ENCODE results near the gene ZNF14.
A peak's percentile ranks its signal among the peaks of the same experiment; 100 is the strongest.
"Not testable (repeated sequence)": the region's sequence is repeated elsewhere in the genome, so short reads cannot be mapped to it uniquely, and the experiment has no call there.

The ZNF14 gene

GRCh38 chr19:19732579-19733501, at the start of gene ZNF14:
Gene ZNF14 (minus strand): TSS chr19:19733112. CDS start chr19:19732958, 154 bp downstream.
- peak; percentile 86 for DNase-seq (ENCODE audit: low read depth)

GRCh38 chr19:19781791-19782190, 48.9 kb upstream of the ZNF14 start:
- DNase-seq (ENCODE audit: low read depth), result not testable (repeated sequence)

- DNase-seq (ENCODE audit: low read depth), result no peak
These were observed 45.8 kb upstream of the ZNF14 start for GRCh38 chr19:19778666-19779065.

GRCh38 chr19:19777692-19778091, 44.8 kb upstream of the ZNF14 start:
- no peak for DNase-seq (ENCODE audit: low read depth)

- DNase-seq (ENCODE audit: low read depth), result peak; percentile 79
These were observed 43.5 kb upstream of the ZNF14 start for GRCh38 chr19:19776206-19777008.

- no peak for DNase-seq (ENCODE audit: low read depth)
These were observed 42.9 kb upstream of the ZNF14 start for GRCh38 chr19:19775891-19776205.

GRCh38 chr19:19774354-19775033, 41.6 kb upstream of the ZNF14 start:
- DNase-seq (ENCODE audit: low read depth), result no peak

GRCh38 chr19:19771963-19772362, 39.1 kb upstream of the ZNF14 start:
- not testable (repeated sequence) for DNase-seq (ENCODE audit: low read depth)

- not testable (repeated sequence) for DNase-seq (ENCODE audit: low read depth)
These were observed 37.1 kb upstream of the ZNF14 start for GRCh38 chr19:19769971-19770370.

GRCh38 chr19:19758164-19758563, 25.3 kb upstream of the ZNF14 start:
- no peak for DNase-seq (ENCODE audit: low read depth)

- no peak for DNase-seq (ENCODE audit: low read depth)
These were observed 20.0 kb upstream of the ZNF14 start for GRCh38 chr19:19752760-19753403.

- no peak for DNase-seq (ENCODE audit: low read depth)
These were observed 18.9 kb upstream of the ZNF14 start for GRCh38 chr19:19751846-19752245.

- DNase-seq (ENCODE audit: low read depth), result no peak
These were observed 18.2 kb upstream of the ZNF14 start for GRCh38 chr19:19750842-19751790.

- no peak for DNase-seq (ENCODE audit: low read depth)
These were observed 17.3 kb upstream of the ZNF14 start for GRCh38 chr19:19749908-19750841.

GRCh38 chr19:19749117-19749907, 16.4 kb upstream of the ZNF14 start:
- no peak for DNase-seq (ENCODE audit: low read depth)

GRCh38 chr19:19748249-19748938, 15.5 kb upstream of the ZNF14 start:
- DNase-seq (ENCODE audit: low read depth), result no peak

GRCh38 chr19:19747357-19748220, 14.7 kb upstream of the ZNF14 start:
- no peak for DNase-seq (ENCODE audit: low read depth)

Data from stimulated activated CD8-positive, alpha-beta memory T cell treated with anti-CD3 and anti-CD28 coated beads, Interleukin-15, amount 100 ng/mL, for 1 hour (primary cell).